ENCODE results near the gene SLIT3.

DNA sequence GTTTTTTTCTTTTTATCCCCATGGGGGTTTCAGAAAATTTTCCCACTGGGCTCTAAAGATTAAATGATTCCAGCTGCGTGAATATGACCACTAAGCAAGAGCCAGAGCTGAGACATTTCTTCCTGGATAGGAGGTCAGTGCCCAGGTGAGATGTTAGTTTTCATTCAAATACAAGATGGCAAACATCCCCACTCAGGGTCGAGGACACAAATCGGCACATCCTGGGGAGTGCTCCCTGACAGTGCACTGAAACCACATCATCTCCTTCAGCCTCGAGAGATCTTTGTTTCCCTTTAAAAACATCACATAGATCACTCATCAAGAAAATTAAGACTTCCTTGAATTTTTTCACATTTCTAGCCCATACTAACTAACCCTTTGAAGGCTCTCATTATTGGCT, 448.6 kb downstream of the SLIT3 start:
- TF ChIP-seq, protein P1, sequence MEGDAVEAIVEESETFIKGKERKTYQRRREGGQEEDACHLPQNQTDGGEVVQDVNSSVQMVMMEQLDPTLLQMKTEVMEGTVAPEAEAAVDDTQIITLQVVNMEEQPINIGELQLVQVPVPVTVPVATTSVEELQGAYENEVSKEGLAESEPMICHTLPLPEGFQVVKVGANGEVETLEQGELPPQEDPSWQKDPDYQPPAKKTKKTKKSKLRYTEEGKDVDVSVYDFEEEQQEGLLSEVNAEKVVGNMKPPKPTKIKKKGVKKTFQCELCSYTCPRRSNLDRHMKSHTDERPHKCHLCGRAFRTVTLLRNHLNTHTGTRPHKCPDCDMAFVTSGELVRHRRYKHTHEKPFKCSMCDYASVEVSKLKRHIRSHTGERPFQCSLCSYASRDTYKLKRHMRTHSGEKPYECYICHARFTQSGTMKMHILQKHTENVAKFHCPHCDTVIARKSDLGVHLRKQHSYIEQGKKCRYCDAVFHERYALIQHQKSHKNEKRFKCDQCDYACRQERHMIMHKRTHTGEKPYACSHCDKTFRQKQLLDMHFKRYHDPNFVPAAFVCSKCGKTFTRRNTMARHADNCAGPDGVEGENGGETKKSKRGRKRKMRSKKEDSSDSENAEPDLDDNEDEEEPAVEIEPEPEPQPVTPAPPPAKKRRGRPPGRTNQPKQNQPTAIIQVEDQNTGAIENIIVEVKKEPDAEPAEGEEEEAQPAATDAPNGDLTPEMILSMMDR (IDR thresholded peaks at IDR 0.05): no peak
- TF ChIP-seq POLR2A (IDR thresholded peaks at IDR 0.05): no peak
